NCI-H524 treated with DMSO at 0.1 percent for 48 hours (cell line): ENCODE results near the gene QSOX2.
A peak's percentile ranks its signal among the peaks of the same experiment; 100 is the strongest.

Experiments
- DNase-seq: peaks from one replicate; lab custom pipeline; 2025; lab: John Stamatoyannopoulos, UW

QSOX2 gene

GRCh38 chr9:136222906-136223285 is 22.7 kb downstream of the QSOX2 start:
- no peak for DNase-seq

- DNase-seq: no peak
Measured at GRCh38 chr9:136222166-136222905, 23.3 kb downstream of the QSOX2 start.

DNA sequence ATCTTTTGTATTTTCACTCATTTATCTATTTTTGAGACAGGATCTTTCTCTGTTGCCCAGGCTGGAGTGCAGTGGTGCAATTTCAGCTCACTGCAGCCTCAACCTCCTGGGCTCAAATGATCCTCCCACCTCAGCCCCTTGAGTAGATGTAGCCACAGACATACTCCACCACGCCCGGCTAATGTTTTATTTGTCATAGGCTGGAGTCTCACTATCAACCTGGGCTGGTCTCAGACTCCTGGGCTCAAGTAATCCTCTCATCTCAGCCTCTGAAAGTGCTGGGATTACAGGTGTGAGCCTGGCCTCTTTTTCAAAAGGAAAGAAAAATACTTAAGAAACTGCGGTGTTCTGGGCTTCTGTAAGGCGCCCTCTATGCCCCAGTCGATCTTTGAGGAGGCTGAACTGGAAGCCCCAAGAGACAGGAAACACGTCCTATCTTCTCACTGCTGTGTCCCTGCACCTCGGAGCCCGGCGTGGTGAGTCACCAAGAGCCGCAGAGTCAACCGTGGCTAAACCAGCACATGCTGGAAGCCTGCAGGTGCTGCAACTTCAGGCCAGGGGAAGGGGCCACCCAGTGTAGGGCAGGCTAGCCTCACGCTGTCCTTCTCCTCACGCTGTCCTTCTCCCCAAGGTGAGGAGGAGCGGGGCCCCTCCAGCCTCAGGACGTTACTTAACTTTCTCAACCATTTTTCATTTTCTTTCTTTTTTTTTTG is 25.4 kb downstream of the QSOX2 start:
- DNase-seq: no peak

- peak; percentile 93 for DNase-seq
Measured at GRCh38 chr9:136219276-136219675, 26.3 kb downstream of the QSOX2 start.

- no peak for DNase-seq
Measured at GRCh38 chr9:136218673-136219072, 26.9 kb downstream of the QSOX2 start.

GRCh38 chr9:136218271-136218670 is 27.3 kb downstream of the QSOX2 start:
- DNase-seq: no peak

- DNase-seq: no peak
Measured at GRCh38 chr9:136216541-136217244, 28.9 kb downstream of the QSOX2 start.

DNA sequence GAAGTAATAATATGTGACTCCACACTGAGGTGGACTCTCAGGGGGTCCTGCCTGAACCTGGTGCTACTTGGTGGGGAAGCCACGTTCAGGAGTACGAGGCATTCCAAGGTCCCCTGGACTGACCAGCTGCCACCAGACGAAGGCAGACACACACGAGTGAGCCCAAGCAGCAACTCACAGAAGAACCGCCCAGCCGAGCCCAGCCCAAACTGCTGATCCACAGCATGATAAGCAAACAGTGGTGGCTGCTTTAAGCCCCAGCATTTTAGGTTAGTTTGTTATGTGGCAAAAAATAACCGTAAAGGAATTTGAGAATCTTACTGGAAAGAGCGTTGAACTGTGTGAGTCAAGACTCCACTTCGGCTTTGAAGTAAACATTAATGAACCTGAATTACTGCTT is 31.9 kb downstream of the QSOX2 start:
- no peak for DNase-seq

DNA sequence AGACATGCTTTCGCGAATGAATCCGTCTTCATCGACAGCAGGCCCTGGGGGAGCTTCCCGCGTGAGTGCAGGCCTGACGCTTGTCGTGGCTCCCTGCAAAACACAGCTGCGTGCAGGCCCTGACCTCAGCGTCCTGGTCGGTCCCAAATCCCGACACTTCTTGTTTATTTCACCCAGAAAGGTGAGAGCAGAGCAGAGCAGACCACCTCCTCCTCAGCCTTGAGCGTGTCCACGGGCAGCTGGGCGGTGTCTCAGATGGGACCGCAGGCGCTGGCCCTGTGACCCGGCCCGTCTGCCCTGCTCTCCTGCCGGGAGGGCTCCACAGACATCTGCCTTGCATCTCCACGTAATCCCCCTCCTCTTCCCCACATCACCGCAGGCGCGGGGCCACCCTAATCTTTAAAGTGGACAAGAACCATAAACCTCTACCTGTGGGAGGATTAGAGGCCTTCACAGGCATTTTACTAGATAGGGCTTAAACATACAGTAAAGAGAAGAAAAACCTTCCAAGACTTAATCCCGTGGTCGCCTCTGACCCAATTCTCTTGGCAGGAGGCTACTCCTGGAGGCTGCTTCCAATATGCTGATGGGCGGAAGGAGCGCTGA is 33.2 kb downstream of the QSOX2 start:
- no peak for DNase-seq

- DNase-seq: no peak
Measured at GRCh38 chr9:136211441-136212344, 33.9 kb downstream of the QSOX2 start.

DNA sequence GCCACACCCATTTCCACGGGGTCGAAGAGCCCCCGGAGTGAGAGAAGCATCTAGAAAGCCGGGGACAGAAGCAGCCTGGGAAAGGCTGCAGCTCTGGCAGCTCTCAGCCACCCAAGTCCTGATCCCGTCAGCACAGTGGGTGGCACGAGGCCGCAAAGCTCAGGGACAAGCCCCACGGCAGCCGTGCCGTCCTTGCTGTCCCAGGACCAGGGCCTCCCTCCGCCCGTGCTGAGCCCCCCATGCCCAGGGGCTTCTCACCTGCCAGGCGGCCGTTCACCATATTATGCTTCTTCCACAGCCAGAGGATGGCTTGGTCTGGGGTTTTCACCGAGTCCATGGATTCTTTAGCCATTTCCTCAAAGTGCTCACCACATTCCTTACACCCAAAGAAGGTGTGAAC is 34.6 kb downstream of the QSOX2 start:
- no peak for DNase-seq

DNA sequence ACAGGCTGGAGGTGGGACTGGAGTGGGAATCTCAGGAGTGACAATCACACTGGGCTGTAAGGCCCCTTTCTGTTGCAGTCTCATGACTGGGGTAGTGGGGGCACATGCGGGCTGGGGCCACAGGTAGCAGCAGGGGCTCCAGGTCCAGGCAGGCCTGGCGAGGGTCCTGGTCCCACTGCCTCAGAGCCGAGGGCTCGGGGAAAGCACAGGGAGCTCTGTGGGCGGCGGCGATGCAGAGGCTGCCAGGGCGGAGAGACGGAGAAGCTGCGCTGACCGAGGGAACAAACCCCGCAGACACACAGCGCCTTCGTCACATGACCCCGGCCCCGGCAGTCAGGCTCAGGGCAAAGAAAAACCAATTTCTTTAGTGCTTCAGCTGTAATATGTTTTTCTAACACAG is 35.3 kb downstream of the QSOX2 start:
- no peak for DNase-seq

- no peak for DNase-seq
Measured at GRCh38 chr9:136209786-136210185, 35.8 kb downstream of the QSOX2 start.

GRCh38 chr9:136209232-136209631 is 36.4 kb downstream of the QSOX2 start:
- DNase-seq: no peak

DNA sequence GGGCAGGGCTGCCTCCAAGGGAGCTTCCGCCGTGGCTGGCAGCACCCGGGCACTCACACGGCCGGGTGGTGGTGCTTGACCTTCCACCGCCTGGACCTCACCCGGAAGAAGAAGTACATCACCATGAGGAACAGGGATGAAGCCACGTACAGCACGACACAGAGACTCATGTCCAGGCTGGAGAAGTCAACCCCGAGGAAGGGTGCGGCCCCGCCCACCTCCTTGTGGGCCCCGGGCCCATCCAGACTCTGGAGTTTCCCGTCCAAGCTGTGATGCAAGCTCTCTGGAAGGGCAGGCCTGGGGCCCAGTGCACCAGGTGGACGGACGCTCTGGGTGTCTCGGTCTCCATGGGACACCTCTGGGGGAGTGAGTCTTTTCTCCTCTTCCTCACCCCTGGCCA is 36.9 kb downstream of the QSOX2 start:
- no peak for DNase-seq

GRCh38 chr9:136207616-136208015 is 38.0 kb downstream of the QSOX2 start:
- DNase-seq: no peak

DNA sequence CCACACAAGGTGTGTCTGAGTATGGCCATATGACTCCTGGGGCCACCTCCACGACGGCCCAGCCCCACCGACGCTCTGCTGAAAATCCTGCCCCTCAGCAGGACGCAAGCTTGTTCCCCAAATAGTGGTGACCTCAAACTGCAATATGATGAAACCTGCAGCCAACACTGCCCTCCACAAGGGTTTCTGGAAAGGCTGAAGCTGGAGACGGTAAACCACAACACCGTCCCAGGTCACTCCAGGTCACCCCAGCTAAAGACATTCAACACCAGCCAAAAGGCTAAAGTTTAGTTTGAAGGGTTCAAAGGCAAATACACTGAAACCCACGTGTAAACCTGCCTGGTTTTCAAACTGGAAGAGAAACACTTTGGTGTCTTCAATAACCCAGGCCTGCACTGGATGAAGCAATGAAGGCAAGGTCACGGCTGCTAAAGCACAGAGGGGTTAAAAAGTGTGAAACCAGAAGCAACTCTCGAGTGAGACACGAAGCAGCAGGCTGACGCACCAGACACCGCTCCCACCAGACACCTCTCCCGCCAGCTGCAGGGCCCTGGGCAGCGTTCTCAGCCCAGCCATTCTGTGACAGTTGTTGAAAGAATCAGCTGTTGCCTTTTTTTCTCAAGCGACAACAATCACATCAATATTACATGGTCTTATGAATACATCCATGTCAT is 38.9 kb downstream of the QSOX2 start:
- DNase-seq: no peak

DNA sequence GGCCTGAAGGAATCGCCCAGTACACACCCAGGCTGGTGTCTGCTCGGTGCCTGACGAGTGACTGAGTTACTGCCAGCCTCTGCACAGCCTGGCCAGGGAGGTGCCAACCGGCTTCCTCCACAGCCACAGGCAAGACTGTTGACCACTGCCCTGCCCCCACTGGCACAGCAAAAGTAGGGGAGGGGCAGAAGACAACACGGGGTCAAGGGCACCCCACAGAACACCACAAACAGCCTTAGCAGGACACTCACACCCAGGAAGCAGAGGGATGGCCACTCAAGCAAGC is 40.0 kb downstream of the QSOX2 start:
- DNase-seq: no peak

DNA sequence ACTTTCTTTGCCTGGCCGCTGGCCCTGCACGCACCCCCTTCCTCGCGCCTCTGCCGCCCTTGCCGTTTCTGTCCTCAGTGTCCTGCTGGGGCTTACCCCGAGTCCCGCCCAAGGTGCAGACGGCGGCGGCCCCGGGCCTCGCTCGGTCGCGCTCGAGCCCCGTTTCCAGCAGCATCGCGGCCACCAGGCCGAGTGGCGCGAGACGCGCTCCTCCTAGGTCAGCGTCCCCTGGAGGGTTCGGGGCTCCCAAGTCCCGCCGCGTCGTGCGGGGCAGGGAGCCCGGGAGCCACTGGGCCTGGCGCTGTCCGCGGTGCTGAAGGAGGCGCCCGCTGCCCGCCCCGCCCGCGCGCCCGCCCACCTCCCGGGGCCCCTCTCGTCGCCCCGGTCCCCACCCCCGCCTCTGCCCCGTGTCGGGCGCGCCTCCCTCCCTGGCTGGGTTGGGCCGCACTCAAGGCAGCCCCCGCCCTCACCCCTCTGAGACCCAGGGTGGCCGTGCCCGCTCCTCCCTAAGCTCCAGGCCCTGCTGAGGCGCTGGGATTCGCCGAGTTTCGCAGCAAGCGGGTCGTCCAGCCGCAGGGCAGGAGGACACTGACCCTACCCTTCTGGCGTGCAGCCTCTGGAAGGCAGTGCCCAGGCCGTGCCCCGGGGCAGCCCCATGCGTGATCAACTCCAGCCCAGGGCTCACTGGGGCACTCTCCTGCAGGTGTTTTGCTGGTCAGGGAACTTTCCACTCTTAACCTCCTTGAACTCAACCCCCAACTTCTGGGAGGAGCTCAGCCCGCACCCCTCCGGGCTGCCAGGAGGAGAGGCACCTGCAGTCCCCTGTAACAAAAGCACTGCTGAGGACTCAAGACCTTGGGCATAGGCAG is 40.5 kb downstream of the QSOX2 start, which contains the start of gene LHX3:
TSS of gene LHX3 (minus strand) at position 291 of the 869 bp plus-strand sequence. CDS start at position 175, 116 bp downstream.
- DNase-seq: no peak

DNA sequence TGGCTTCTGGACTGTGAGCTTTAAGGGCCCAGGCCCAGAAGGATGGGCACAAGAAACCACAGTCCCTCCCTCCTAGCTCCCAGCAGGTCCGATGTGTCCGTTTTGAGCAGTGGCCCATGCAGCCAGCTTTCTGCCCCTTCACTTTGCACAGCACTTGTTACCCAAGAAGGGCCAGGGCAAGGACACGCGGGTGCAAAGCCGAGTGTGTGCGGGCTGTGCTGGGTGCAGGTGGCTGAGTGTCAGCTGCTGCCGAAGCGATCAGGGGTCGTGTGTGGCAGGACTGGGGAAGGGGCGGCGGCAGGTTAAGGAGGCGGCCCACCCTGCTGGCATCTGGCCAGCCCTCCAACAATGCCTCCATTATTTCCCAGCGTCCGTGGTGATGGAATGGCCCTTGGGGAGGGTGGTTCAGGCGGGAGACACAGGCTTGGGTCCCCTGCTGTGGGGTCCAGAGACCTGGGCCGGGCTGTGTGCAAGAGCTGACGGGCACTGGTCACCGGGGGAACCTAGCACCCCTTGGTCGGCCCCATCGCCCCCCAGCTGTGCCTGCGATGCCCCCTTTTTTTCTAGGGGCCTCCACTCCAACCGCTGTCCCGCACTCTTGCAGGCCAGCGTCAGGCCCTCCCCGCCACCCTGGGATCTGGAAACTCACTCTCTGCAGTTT is 41.3 kb downstream of the QSOX2 start:
- DNase-seq: no peak
